Measurements from ENCODE around the gene HOXD10. TPM values are rescaled to one million over a fixed set of nuclear protein-coding genes. Genes with fewer than 3 reads are reported as not detected.

The HOXD10 gene
- polyA plus RNA-seq, 3 donors = 118 to 155 (median 150) TPM

- no peak for DNase-seq (ENCODE audit: low read depth in 3 of 3, low spot score in 2 of 3)
These were observed 11.4 kb upstream of the HOXD10 start for GRCh38 chr2:176105078-176105729.

DNA sequence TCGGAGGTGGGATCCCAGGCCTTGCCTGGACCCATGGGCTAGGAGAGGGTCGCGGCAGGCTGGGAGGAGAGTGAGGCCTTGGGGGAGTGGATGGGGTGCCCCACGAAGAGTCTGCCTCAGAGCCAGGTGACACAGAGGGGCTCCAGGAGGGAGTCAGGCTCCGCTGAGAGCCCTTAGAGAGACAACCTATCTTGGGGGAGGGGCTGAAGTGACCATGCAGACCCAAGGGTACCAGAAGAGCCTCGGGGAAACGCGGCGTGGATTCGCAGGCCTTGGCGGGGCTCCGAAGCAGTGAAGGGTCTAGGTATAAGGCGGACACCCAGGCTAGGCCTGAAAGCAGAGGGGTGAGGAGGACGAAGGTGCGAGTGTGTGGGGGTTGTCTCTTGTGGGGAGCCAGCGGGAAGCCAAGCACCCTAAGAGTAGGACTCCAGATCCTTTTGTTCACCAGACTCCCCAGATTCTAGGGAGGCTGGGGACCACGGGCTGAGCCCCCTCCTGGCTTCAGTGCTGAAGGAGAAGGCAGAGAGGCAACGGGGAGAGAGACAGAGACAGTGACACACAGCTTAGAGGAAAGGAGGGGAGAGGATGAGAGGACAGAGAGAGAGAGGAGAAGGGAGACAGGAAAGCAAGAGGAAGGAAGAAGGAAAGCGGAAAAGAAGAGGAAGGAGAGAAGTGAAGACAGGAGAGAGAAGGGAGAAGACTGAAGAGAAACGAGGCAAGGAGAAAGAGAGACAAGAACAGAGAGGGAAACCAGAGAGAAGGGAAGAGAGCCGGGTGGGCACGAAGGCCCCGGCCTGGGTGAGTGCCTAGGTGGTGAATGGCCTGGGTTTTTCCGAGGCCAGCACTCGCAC, 10.6 kb upstream of the HOXD10 start:
- DNase-seq (ENCODE audit: low read depth in 3 of 3, low spot score in 2 of 3) = no peak

GRCh38 chr2:176106581-176107539, 9.7 kb upstream of the HOXD10 start, which contains the start of gene HOXD11:
HOXD11 (plus strand) TSS chr2:176107280; CDS start chr2:176107356, 76 bp downstream.
- no peak for DNase-seq (ENCODE audit: low read depth in 3 of 3, low spot score in 2 of 3)

DNA sequence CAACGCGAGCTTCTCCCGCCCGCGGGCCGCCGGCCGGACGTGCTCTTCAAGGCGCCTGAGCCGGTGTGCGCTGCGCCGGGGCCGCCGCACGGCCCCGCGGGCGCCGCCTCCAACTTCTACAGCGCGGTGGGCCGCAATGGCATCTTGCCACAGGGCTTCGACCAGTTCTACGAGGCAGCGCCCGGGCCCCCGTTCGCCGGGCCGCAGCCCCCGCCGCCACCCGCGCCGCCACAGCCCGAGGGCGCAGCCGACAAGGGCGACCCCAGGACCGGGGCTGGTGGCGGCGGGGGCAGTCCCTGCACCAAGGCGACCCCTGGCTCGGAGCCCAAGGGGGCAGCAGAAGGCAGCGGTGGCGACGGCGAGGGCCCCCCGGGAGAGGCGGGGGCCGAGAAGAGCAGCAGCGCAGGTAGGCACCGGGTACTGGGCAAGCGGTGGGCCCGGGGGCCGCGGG, 8.8 kb upstream of the HOXD10 start:
- DNase-seq (ENCODE audit: low read depth in 3 of 3, low spot score in 2 of 3) = no peak

DNA sequence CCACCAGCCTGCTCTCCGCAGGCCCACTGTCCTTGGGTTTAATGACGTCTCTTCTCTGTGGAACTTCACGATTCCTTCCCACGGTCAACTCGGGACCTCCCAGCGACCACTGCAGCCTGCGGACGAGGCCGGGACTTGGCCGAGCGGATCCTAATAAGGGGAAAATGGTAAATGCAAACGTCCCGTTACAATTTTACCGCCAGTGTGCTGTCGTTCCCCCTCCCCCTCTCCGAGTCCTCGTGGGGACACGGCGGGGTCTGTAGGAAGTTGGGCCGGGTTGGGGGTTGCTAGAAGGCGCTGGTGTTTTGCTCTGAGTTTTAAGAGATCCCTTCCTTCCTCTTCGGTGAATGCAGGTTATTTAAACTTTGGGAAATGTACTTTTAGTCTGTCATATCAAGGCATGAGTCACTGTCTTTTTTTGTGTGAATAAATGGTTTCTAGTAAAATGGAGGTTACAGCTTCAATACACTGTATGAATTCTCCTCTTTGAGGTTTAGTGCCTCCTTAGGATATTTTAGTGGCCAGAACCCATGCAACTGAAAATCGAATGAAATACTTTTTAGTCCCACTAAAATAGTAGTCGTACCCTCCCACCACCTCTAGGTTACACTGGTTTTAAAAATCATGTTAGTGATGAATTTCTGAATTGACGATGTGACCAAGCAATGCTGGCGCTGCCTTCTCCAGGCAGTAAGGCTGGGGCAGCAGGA, 7.2 kb upstream of the HOXD10 start:
- no peak for DNase-seq (ENCODE audit: low read depth in 3 of 3, low spot score in 2 of 3)

DNA sequence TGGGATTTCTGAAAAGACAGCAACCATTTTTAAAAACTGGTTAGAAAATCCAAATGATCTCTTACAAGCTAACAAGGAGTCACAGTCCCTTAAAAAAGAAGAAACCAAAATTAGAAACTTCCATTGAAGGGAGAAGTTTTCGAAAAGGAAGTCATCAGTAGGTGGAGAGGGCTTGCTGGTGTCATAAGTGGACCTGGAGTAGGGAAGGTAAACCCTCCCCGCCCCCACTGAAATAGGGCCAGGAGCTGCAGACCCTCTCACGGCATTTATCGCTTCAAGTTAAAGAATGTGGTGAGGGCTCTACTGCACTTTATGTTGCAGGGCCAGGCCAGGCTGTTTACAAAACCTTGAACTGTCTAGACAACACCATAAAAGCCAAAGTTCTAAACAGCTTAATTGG, 6.6 kb upstream of the HOXD10 start:
- DNase-seq (ENCODE audit: low read depth in 3 of 3, low spot score in 2 of 3) = no peak

DNA sequence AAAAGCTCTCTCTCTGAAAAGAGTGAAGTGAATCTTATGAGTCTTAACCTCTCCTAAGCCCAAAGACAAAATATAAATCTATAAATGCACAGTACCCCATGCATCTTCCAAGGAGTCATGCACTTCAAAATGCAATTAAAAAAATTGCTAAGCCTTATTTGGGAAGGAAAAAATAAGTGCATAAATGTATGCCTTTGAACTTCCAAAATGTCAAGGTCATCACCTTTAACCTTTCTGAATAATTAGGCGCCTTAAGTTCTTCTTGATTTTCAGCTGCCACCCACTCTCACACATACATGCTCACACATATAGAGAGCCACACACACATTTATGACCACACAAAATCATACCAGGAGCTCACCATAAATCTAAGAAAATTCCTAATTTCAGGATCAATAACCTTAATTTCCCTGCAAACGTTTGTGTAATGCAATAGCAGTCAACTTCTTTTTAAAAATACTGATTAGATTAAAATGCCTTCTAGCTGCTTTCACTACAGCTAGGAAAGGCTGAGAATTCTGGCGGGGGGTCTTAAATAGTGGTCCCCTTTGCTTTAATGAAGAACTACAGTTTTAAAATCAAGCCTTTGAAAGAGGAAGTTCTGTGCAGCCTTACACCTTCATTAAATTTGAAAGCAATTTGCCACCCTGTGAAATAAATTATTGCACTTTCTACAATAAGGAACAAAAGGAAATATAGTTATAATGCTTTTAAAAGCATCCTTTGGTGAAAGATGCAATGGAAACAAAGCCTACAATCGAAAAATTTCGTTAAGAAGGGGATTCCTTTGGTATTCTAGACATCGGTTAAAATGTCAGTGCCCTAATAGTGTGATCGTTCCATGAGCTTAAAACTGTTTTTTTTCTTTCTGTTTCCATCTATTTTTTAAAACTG, 5.9 kb upstream of the HOXD10 start:
- no peak for DNase-seq (ENCODE audit: low read depth in 3 of 3, low spot score in 2 of 3)

GRCh38 chr2:176111309-176111663, 5.3 kb upstream of the HOXD10 start:
- no peak for DNase-seq (ENCODE audit: low read depth in 3 of 3, low spot score in 2 of 3)

- DNase-seq (ENCODE audit: low read depth in 3 of 3, low spot score in 2 of 3) = no peak
These were observed 4.7 kb upstream of the HOXD10 start for GRCh38 chr2:176111846-176112374.

DNA sequence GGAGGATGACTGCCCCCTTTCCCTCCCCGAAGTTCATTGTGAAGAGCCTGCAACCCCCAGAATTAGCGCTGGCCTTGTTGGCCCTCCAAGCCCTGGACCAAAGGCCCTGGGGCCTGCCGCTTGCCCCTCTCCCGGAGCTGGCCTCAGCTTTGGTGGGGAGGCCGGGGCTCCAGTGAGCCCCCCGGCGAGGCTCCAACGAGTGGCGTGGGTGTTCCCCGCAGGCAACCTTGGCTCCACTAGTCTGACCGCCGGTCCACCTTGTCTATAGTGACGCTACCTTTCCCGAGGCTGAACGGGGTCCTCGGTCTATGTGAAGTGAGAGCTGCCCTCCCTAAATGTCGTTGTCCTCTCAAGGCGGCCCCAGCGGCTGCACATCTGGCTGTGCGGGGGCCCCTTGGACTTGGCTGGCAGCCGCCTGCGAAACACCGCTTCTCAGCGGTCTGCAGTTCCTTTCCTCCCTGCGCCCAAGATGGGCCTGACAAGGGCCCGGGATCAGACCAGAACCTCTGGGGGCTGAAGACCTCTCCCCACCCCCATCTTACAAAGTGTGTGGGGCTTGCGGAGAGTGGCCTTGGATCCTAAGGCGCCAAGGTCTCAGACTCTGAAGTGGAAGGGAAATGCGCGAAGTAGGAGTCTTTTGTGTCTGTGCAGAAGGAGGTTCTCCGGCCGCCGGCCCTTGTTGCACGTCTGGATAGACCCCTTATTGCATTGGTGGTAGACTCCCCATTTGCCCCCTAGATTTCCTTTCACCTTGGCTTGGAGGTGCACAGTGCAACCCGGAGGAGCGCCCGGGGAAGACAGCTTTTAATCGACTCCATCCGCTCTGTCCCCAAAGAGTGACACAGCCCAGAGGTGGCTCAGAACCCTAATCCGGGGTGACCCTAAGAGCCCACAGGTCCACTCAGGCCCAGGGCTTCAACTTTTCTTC, 3.9 kb upstream of the HOXD10 start:
- DNase-seq (ENCODE audit: low read depth in 3 of 3, low spot score in 2 of 3) = no peak

- no peak for DNase-seq (ENCODE audit: low read depth in 3 of 3, low spot score in 2 of 3)
These were observed 2.3 kb upstream of the HOXD10 start for GRCh38 chr2:176114120-176114929.

DNA sequence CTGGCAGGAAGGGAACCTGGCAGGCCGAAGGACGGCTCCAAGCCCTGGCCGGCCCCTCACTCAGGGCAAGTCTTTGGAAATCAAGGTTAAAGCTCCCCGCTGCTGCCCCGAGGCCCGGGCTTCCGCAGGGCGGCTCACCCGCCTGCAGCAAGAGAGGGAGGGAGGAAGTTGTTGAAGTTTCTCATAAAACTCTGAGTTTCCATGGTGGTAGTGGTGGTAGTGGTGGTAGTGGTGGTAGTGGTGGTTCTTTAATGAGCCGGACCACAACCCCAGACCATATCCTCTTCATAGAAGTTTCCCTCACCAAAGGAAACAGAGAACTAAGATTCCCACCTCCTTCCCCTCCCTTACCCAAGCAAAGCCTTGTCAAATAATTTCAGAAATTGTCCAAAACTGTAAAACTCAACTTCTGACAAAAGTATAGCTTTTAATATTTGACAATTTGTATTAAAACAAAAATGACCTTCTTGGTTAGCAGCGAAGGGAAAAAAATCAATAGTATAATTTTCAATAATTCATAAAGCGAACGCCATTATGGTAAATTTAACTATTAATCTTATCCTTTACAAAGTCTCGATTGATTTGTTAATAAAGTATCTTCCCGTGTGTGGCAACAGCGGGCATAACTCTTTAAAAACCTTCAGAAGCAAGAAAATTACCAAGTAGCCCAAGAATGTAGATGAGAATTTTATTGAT, 1.5 kb upstream of the HOXD10 start:
- no peak for DNase-seq (ENCODE audit: low read depth in 3 of 3, low spot score in 2 of 3)

DNA sequence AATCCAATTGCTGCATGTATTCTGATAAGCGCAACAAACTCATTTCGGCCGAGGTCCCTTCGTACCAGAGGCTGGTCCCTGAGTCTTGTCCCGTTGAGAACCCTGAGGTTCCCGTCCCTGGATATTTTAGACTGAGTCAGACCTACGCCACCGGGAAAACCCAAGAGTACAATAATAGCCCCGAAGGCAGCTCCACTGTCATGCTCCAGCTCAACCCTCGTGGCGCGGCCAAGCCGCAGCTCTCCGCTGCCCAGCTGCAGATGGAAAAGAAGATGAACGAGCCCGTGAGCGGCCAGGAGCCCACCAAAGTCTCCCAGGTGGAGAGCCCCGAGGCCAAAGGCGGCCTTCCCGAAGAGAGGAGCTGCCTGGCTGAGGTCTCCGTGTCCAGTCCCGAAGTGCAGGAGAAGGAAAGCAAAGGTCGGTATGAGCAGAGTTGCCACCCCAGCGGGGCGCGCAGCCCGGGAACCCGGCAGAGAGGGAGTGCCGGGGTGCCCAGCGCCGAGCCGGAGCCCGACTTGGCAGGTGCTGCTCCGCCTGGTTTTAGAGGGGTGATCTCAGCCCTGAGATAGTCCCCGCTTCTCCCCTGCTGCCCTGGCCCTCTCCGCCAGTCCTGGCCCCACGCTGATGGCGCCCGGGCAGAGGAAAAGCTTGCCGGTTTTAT, 714 bp downstream of the HOXD10 start:
- no peak for DNase-seq (ENCODE audit: low read depth in 3 of 3, low spot score in 2 of 3)

GRCh38 chr2:176117823-176118371, 1.3 kb downstream of the HOXD10 start:
- DNase-seq (ENCODE audit: low read depth in 3 of 3, low spot score in 2 of 3) = no peak

- no peak for DNase-seq (ENCODE audit: low read depth in 3 of 3, low spot score in 2 of 3)
These were observed 2.2 kb downstream of the HOXD10 start for GRCh38 chr2:176118601-176119339.

Data from right renal cortex interstitium (tissue), 3 donors.